OCI-LY7 (cell line): ENCODE data around the gene KRT79.

Experiments
- EZH2phosphoT487 ChIP-seq: fragments of 200-600 bp; sonication (generic); IDR thresholded peaks from 2 replicates; pipeline ENCODE4 v1.6.1; 2018; ENCODE audit warnings: low read depth, borderline replicate concordance, mild to moderate bottlenecking, mixed run types, antibody characterized with exemption, low read length, moderate library complexity, mixed read lengths
- TF ChIP-seq, protein P1 (sequence below): fragments of 200-600 bp; sonication (generic); conservative IDR thresholded peaks from 2 replicates; pipeline ENCODE4 v1.5.1; 2014; ENCODE audit warnings: mild to moderate bottlenecking, antibody characterized with exemption, low read length, moderate library complexity, mixed read lengths

DNA sequence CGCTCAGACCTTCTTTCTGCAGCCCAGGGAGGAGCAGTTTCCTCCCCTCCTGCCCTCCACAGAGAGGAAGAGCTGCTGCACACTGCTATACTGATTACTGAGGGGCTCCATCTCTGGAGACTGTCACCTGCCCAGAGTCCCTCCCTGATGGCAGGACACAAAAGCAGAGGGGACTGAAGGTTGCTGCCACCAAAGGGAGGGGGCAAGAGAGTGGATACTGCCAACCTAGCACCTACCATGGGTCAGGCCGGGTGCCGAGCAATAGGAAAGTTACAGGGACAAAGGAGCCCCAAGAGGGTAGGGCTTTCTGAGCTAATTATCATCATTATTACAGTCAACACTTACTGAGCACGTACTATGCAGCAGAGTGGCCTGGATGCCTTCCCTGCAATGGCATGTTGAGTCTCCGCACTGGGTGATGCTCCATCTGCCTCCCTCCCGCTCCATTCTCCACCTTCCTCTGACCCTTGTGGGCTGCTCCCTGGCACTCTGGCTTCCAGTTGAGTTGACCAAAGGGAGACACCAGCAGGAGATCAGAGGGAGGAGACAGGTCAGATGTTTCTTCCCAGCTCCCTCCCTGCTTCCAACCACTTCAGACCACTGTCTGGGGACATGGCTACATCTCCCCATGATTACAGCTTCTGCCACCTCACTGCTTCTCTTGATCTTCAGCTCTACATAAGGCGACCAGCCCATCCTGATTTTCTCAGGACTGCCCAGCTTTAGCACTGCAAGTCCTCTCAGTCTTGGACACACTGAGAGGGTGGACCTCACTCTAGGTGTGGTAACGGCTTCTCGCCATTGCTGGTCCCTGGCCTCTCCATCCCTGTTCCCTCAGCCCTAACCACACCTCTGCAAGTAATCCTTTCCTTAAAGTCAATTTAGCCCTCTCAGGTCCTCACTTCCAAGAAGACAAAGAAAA is 2.6 kb upstream of the KRT79 start:
- TF ChIP-seq EZH2phosphoT487 = no peak
- TF ChIP-seq, protein P1, sequence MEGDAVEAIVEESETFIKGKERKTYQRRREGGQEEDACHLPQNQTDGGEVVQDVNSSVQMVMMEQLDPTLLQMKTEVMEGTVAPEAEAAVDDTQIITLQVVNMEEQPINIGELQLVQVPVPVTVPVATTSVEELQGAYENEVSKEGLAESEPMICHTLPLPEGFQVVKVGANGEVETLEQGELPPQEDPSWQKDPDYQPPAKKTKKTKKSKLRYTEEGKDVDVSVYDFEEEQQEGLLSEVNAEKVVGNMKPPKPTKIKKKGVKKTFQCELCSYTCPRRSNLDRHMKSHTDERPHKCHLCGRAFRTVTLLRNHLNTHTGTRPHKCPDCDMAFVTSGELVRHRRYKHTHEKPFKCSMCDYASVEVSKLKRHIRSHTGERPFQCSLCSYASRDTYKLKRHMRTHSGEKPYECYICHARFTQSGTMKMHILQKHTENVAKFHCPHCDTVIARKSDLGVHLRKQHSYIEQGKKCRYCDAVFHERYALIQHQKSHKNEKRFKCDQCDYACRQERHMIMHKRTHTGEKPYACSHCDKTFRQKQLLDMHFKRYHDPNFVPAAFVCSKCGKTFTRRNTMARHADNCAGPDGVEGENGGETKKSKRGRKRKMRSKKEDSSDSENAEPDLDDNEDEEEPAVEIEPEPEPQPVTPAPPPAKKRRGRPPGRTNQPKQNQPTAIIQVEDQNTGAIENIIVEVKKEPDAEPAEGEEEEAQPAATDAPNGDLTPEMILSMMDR = no peak
